AG04449 (cell line): ENCODE data around the gene HNRNPUL1.

Experiments
- CTCF ChIA-PET: fragments of 350-600 bp; formaldehyde crosslinking; extraction: SDS; loops from one replicate; lab custom pipeline; 2021; ENCODE audit warnings: antibody characterized with exemption; lab: Yijun Ruan, JAX
- POLR2A ChIA-PET: fragments of 400-600, 350-600 bp; formaldehyde crosslinking; extraction: SDS; loops from one replicate; lab custom pipeline; 2020; ENCODE audit warnings: antibody characterized with exemption, inconsistent platforms; lab: Yijun Ruan, JAX
- DNase-seq: peaks from one replicate; pipeline ENCODE4 v3.0.0-alpha.2; 2010; ENCODE audit warnings: low read depth, low spot score
- H3K4me3 ChIP-seq: 2 replicates; pipeline ENCODE4 v1.5.1; 2011; ENCODE audit warnings: low read depth, mild to moderate bottlenecking, control low read depth, low read length
- CTCF ChIP-seq: IDR thresholded peaks from one replicate; pipeline ENCODE4 v1.5.1; 2011; ENCODE audit warnings: mild to moderate bottlenecking, moderate library complexity, low read length, control low read depth, inconsistent platforms; ENCODE audit not compliant: insufficient read depth; ENCODE audit errors: missing control alignments

HNRNPUL1 gene

GRCh38 chr19:41320568-41320967, 56.4 kb downstream of the HNRNPUL1 start:
- no peak for TF ChIP-seq CTCF
- no peak for DNase-seq

GRCh38 chr19:41321204-41321599, 57.0 kb downstream of the HNRNPUL1 start:
- H3K4me3 ChIP-seq, result no peak overlapping the region
- POLR2A ChIA-PET, result interaction anchor here (0.9 to 1.6 kb wide), 2 partner anchors 10 to 89 kb away, joined by 3 to 9 read pairs; partner anchors contain the start of gene CCDC97
- CTCF ChIA-PET, result interaction anchor here (1.0 to 7.9 kb wide), 13 partner anchors 8 to 249 kb away, joined by 3 to 53 read pairs (median 5); partner anchors contain the start of genes B9D2, BCKDHA and DMAC2

More at GRCh38 chr19:41320568-41320967, 56.4 kb downstream of the HNRNPUL1 start:
- CTCF ChIA-PET, result interaction anchor here (1.0 to 7.9 kb wide), 5 partner anchors 9 to 119 kb away, joined by 3 to 53 read pairs (median 5); partner anchors contain the start of genes B9D2 and DMAC2
- H3K4me3 ChIP-seq, result no peak overlapping the region
- POLR2A ChIA-PET, result interaction anchor here (0.6 kb wide), 1 partner anchor 10 kb away, joined by 3 read pairs; no protein-coding TSS in a partner anchor

GRCh38 chr19:41321600-41322270, 57.6 kb downstream of the HNRNPUL1 start:
- H3K4me3 ChIP-seq, result no peak overlapping the region
- CTCF ChIA-PET, result interaction anchor here (0.7 to 7.9 kb wide), 21 partner anchors 9 to 249 kb away, joined by 3 to 53 read pairs (median 5); partner anchors contain the start of genes B3GNT8, B9D2 and BCKDHA
- TF ChIP-seq CTCF, result peak; percentile 72
- POLR2A ChIA-PET, result interaction anchor here (0.9 to 3.3 kb wide), 4 partner anchors 11 to 118 kb away, joined by 3 to 9 read pairs (median 6); partner anchors contain the start of genes B3GNT8, CCDC97 and DMAC2
- DNase-seq, result no peak

More at GRCh38 chr19:41321204-41321599, 57.0 kb downstream of the HNRNPUL1 start:
- no peak for TF ChIP-seq CTCF
- no peak for DNase-seq

- TF ChIP-seq CTCF, result no peak
- ChIA-PET CTCF (interaction anchor here (0.7 to 7.9 kb wide), 21 partner anchors 10 to 248 kb away, joined by 3 to 53 read pairs (median 5); partner anchors contain the start of genes B3GNT8, B9D2 and BCKDHA), POLR2A (interaction anchor here (0.9 to 3.3 kb wide), 4 partner anchors 11 to 117 kb away, joined by 3 to 9 read pairs (median 6); partner anchors contain the start of genes B3GNT8, CCDC97 and DMAC2)
- H3K4me3 ChIP-seq, result no peak overlapping the region
- DNase-seq, result no peak
Observed at GRCh38 chr19:41322451-41322850, 58.3 kb downstream of the HNRNPUL1 start.

- TF ChIP-seq CTCF, result no peak
- ChIA-PET CTCF (interaction anchor here (1.2 to 7.9 kb wide), 8 partner anchors 9 to 102 kb away, joined by 4 to 53 read pairs (median 6); no protein-coding TSS in a partner anchor), POLR2A (interaction anchor here (1.3 to 3.3 kb wide), 3 partner anchors 29 to 117 kb away, joined by 5 to 8 read pairs (median 8); partner anchors contain the start of genes DMAC2 and TGFB1)
- H3K4me3 ChIP-seq, result peak overlapping the region; percentile 6
- no peak for DNase-seq
Observed at GRCh38 chr19:41323023-41323422, 58.9 kb downstream of the HNRNPUL1 start.
